Measurements from ENCODE around the gene AFF2. TPM values are rescaled to one million over a fixed set of nuclear protein-coding genes. Genes with fewer than 3 reads are reported as not detected.

The AFF2 gene
- total RNA-seq, 2 experiments from 2014 or later = 0.13 to 0.40 TPM

DNA sequence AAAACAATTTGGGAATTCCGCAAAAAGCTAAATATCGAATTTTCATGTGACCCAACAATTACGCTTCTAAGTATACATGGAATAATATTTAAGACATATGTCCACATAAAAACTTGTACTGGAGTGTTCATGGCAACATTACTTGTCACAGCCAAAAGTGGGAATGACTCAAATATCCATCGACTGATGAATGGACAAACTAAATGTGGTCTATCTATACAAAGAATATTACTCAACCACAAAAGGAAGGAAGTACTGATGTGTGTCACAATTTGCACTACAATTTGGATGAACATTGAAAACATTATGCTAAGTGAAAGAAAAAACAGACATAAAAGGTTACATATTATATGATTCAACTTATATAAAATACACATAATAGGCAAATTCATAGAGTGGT, 71.9 kb downstream of the AFF2 start:
- H3K4me1 Mint-ChIP-seq (ENCODE audit: low read depth) = no peaks in the 10 kb centered on the region
- no peak overlapping the region for H3K4me3 Mint-ChIP-seq
- DNase-seq (no peak), ATAC-seq (no peak)
- CTCF ChIA-PET = no interaction called here
- no peak overlapping the region for H3K27ac Mint-ChIP-seq
- H3K36me3 Mint-ChIP-seq (ENCODE audit: low read depth) = no peaks in the 10 kb centered on the region
- no peaks in the 10 kb centered on the region for H3K27me3 Mint-ChIP-seq (ENCODE audit: low read depth)
- POLR2A ChIA-PET = no interaction called here
- H3K9me3 Mint-ChIP-seq (ENCODE audit: insufficient read depth) = no peaks in the 10 kb centered on the region

DNA sequence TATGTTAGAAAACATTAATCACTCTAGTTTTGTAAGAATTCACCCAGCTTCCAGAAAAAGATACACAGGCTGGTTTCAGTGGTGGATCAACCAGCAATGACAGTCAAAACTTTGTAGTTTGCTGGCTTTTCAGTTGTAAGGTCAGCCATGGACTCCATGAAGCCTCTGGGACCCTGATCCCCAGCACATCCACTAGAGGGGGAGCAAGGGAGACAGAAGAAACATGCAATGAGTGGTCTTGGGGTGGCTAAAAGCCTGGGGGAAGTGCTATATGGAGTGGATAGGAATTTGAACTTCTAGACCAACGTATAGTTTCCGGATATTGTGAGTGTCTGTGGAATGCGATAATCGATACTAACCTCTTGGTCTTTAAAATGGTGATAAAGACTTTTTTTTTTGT, 72.7 kb downstream of the AFF2 start:
- no peak overlapping the region for H3K27ac Mint-ChIP-seq
- no peak for ATAC-seq
- H3K36me3 Mint-ChIP-seq (ENCODE audit: low read depth) = no peaks in the 10 kb centered on the region
- H3K4me1 Mint-ChIP-seq (ENCODE audit: low read depth) = no peaks in the 10 kb centered on the region
- H3K9me3 Mint-ChIP-seq (ENCODE audit: insufficient read depth) = no peaks in the 10 kb centered on the region
- POLR2A ChIA-PET = no interaction called here
- H3K27me3 Mint-ChIP-seq (ENCODE audit: low read depth) = no peaks in the 10 kb centered on the region
- CTCF ChIA-PET = no interaction called here
- H3K4me3 Mint-ChIP-seq = no peak overlapping the region
- DNase-seq = no peak

DNA sequence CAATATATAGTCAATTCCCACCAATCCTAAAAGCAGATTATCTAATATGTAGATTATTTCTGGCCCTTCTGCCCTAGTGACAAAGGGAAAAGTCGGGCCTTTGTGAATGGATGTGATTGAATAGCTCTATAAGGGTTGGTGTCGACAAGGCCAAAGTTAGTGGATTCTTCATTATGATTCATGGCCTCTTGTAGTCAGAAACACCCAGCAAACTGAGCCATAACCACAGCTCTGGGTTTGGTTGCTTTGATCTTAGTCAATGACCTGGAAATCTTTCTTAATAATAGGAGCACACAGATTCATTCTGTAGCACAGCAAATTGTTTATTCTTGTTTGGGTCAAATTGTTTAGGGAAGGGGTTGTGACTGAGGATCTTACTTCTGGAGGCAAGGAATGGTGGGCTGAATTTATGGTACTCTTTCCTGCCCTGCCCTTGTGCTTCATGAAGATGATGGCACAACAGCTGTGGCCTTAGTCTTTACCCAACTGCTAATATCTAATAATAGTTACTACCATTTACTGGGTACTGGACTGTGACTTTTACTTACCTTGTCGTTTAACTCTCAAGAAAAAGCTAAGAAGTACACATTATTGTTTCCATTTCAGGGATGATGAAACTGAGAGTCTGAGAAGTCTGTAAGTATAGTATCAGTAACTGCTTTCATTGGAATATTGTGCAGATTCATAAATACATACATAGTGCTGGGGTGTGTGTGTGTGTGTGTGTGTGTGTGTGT, 74.0 kb downstream of the AFF2 start:
- H3K27ac Mint-ChIP-seq = no peak overlapping the region
- H3K36me3 Mint-ChIP-seq (ENCODE audit: low read depth) = no peaks in the 10 kb centered on the region
- ChIA-PET CTCF (no interaction called here), POLR2A (no interaction called here)
- no peaks in the 10 kb centered on the region for H3K9me3 Mint-ChIP-seq (ENCODE audit: insufficient read depth)
- ATAC-seq (no peak), DNase-seq (no peak)
- no peaks in the 10 kb centered on the region for H3K27me3 Mint-ChIP-seq (ENCODE audit: low read depth)
- no peaks in the 10 kb centered on the region for H3K4me1 Mint-ChIP-seq (ENCODE audit: low read depth)
- no peak overlapping the region for H3K4me3 Mint-ChIP-seq

DNA sequence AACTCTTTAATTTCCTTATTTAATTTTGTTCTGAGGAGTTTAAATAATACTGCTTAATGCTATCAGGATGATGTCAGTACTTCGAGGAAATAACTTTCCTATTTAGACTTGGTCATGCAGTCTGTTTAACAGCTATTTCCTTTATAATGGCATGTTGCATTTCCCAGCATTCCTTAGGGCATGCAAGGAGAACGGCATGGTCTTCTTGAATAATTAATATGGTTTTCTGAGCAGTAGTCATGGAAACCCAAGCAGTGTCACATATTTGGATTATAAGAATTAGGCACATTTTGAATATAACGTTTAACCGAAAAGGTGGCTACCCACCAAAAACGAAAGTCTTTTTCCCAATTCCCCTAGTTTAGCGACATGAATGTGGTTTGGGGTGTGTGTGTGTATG, 76.0 kb downstream of the AFF2 start:
- Mint-ChIP-seq H3K36me3 (ENCODE audit: low read depth) (no peaks in the 10 kb centered on the region), H3K9me3 (ENCODE audit: insufficient read depth) (no peaks in the 10 kb centered on the region), H3K27ac (no peak overlapping the region), H3K4me1 (ENCODE audit: low read depth) (no peaks in the 10 kb centered on the region), H3K27me3 (ENCODE audit: low read depth) (no peaks in the 10 kb centered on the region), H3K4me3 (no peak overlapping the region)
- DNase-seq (no peak), ATAC-seq (no peak)
- CTCF ChIA-PET = interaction anchor here (0.6 kb wide), 1 partner anchor 26 kb away, joined by 3 read pairs; no protein-coding TSS in a partner anchor
- POLR2A ChIA-PET = no interaction called here

DNA sequence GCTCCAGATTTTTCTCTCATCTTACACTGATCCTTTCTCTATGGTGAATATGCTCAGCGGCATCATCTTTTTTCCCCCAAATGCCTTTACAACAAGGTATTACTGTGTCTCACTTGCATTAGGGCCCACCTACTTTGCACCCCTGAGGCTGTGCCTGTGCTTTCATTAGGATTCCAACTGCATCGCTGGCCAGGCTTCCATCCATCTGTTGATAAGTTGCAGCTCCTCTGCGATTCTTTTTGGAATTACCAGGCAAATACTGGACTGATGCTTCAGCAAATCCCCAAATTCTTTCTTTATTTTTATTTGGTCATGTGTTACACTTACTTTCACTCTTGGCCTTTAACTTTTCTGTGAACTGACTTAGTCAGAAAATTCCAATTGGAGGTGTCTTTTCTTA, 77.3 kb downstream of the AFF2 start:
- ChIA-PET CTCF (no interaction called here), POLR2A (no interaction called here)
- H3K27ac Mint-ChIP-seq = no peak overlapping the region
- no peaks in the 10 kb centered on the region for H3K27me3 Mint-ChIP-seq (ENCODE audit: low read depth)
- DNase-seq = no peak
- no peaks in the 10 kb centered on the region for H3K9me3 Mint-ChIP-seq (ENCODE audit: insufficient read depth)
- ATAC-seq = no peak
- no peaks in the 10 kb centered on the region for H3K4me1 Mint-ChIP-seq (ENCODE audit: low read depth)
- no peaks in the 10 kb centered on the region for H3K36me3 Mint-ChIP-seq (ENCODE audit: low read depth)
- H3K4me3 Mint-ChIP-seq = no peak overlapping the region

DNA sequence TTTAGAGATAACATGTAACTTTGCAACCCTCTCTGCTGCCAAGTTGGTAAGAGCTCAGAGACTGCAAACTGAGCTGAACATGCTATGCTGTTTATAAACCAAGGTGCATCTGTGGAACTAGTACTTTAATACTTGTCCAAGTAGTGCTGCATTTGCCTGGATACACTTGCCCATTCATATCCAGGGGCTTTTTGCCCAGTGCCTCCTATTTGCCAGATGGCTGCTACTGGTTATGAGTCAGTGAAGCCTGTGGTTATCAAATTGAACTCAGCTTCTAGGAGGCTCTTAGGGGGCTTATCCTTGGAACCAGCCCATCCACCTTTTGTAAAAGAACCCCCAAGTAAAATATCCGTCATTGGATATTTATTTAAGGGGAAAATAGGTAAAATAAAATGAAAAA, 79.6 kb downstream of the AFF2 start:
- Mint-ChIP-seq H3K9me3 (ENCODE audit: insufficient read depth) (no peaks in the 10 kb centered on the region), H3K27ac (no peak overlapping the region), H3K4me1 (ENCODE audit: low read depth) (no peaks in the 10 kb centered on the region), H3K4me3 (no peak overlapping the region), H3K27me3 (ENCODE audit: low read depth) (no peaks in the 10 kb centered on the region), H3K36me3 (ENCODE audit: low read depth) (no peaks in the 10 kb centered on the region)
- CTCF ChIA-PET = no interaction called here
- POLR2A ChIA-PET = no interaction called here
- ATAC-seq (no peak), DNase-seq (no peak)

DNA sequence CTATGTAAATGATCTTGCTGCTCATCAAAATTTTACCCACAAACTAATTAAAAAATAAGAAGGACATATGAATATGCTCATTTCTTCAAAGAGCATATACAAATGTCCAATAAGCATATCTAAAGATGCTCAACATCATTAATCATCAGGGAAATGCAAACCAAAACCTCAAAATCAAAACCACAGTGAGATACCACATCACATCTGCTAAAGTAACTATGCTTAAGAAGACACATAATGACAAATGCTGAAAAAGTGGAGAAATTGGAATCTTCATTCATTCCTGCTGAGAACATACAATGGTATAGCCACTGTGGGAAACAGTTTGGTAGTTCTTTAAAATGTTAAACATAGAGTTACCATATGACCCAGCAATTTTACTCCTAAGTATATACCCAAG, 81.9 kb downstream of the AFF2 start:
- Mint-ChIP-seq H3K27me3 (ENCODE audit: low read depth) (no peaks in the 10 kb centered on the region), H3K9me3 (ENCODE audit: insufficient read depth) (no peaks in the 10 kb centered on the region), H3K27ac (no peak overlapping the region), H3K4me3 (no peak overlapping the region), H3K36me3 (ENCODE audit: low read depth) (no peaks in the 10 kb centered on the region), H3K4me1 (ENCODE audit: low read depth) (no peaks in the 10 kb centered on the region)
- POLR2A ChIA-PET = no interaction called here
- CTCF ChIA-PET = no interaction called here
- ATAC-seq = no peak
- DNase-seq = no peak

DNA sequence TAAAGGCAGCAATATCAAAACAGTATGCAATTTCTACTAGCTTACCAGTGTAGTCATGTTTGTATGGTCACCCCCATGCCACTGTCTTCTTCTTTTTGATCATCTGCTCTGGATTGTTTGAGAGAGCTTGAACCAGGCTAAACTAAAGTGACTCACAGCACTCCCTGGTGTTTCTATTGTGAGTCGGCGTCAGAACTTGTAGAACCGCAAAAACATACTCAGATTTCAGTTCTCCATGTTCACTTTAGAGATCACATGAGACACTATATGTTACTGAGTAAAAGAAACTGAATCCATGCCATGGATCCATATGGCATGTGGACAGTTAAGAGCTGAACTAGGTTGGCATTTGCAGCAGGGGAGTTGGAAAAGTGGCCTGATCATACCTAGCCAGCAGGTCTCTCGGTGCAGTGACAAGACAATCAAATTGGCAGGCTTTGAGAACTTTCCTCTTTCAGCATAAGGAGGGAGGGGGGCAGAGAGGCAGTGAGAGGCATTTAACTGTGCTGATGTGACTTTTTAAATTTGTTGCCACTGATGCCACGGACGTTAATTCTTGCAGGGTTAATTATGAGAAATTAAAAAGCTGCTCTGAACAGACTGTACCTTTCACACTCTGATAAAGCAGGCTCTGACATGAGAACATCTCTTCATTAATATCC, 88.4 kb downstream of the AFF2 start:
- Mint-ChIP-seq H3K4me3 (no peak overlapping the region), H3K27me3 (ENCODE audit: low read depth) (no peaks in the 10 kb centered on the region), H3K4me1 (ENCODE audit: low read depth) (no peaks in the 10 kb centered on the region), H3K9me3 (ENCODE audit: insufficient read depth) (no peaks in the 10 kb centered on the region), H3K27ac (no peak overlapping the region), H3K36me3 (ENCODE audit: low read depth) (no peaks in the 10 kb centered on the region)
- ATAC-seq (no peak), DNase-seq (no peak)
- POLR2A ChIA-PET = no interaction called here
- CTCF ChIA-PET = no interaction called here

DNA sequence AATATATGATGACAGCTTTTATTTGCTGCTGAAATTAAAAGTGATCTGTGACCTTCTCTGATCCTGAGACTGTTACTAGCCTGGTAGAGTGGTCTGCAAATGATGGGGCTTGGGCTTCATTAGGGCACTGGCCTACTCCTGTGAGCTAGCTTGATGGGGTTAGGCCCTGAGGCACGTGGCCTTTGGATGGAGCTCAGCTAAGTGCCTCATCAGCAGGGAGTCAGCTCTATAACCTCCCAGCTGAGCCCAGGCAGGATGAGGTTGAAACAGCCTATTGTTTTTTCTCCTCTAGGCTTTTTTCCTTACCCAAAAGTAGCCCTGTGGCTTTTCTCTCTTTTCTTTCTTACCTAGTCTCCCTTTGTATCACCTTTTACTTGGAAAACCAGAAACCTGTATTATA, 92.2 kb downstream of the AFF2 start:
- ChIA-PET POLR2A (no interaction called here), CTCF (no interaction called here)
- H3K36me3 Mint-ChIP-seq (ENCODE audit: low read depth) = no peaks in the 10 kb centered on the region
- no peak overlapping the region for H3K4me3 Mint-ChIP-seq
- H3K9me3 Mint-ChIP-seq (ENCODE audit: insufficient read depth) = no peaks in the 10 kb centered on the region
- H3K4me1 Mint-ChIP-seq (ENCODE audit: low read depth) = no peaks in the 10 kb centered on the region
- no peak overlapping the region for H3K27ac Mint-ChIP-seq
- DNase-seq (no peak), ATAC-seq (no peak)
- H3K27me3 Mint-ChIP-seq (ENCODE audit: low read depth) = no peaks in the 10 kb centered on the region

DNA sequence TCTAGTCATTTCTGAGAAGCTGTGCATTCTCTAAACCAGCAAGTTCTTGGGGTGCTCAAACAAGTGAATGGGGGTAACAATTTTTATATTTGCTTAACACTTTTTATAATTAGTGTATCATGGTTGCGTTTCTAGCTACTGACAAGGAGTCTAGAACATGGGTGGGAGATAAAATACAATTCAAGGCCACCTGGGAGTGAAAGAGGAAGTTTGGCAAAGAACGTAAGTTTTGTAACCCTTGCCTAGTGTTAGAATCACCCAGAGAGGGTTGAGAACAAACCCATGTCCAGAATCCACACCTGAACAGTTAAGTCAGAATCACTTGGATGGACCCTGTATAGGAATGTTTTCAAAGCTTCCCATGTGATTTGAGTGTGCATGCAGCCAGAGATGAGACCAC, 92.7 kb downstream of the AFF2 start:
- no peak for DNase-seq
- no peaks in the 10 kb centered on the region for H3K9me3 Mint-ChIP-seq (ENCODE audit: insufficient read depth)
- H3K36me3 Mint-ChIP-seq (ENCODE audit: low read depth) = no peaks in the 10 kb centered on the region
- no peak for ATAC-seq
- no peaks in the 10 kb centered on the region for H3K4me1 Mint-ChIP-seq (ENCODE audit: low read depth)
- POLR2A ChIA-PET = no interaction called here
- CTCF ChIA-PET = no interaction called here
- no peak overlapping the region for H3K4me3 Mint-ChIP-seq
- H3K27ac Mint-ChIP-seq = no peak overlapping the region
- no peaks in the 10 kb centered on the region for H3K27me3 Mint-ChIP-seq (ENCODE audit: low read depth)

DNA sequence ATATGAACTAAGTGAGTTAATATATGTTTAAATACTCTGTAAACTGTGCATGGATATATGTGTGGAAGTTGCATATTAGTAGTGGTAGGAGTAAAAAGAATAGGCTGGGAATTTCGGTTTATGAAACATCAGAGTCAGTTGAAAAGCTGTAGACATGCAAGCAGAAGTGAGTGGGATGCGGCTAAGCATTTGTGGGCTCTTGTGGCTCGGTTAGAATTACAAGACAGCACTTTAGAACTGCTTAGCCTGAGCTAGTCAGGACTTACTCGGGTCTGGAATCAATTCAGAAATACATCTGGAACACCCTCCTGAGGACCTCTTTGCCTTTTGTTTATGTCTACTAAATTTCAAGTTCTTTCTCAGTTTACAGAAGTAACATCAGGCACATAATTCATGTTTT, 93.6 kb downstream of the AFF2 start:
- Mint-ChIP-seq H3K27me3 (ENCODE audit: low read depth) (no peaks in the 10 kb centered on the region), H3K36me3 (ENCODE audit: low read depth) (no peaks in the 10 kb centered on the region), H3K9me3 (ENCODE audit: insufficient read depth) (no peaks in the 10 kb centered on the region), H3K27ac (no peak overlapping the region), H3K4me1 (ENCODE audit: low read depth) (no peaks in the 10 kb centered on the region), H3K4me3 (no peak overlapping the region)
- DNase-seq = no peak
- no peak for ATAC-seq
- POLR2A ChIA-PET = no interaction called here
- CTCF ChIA-PET = no interaction called here

DNA sequence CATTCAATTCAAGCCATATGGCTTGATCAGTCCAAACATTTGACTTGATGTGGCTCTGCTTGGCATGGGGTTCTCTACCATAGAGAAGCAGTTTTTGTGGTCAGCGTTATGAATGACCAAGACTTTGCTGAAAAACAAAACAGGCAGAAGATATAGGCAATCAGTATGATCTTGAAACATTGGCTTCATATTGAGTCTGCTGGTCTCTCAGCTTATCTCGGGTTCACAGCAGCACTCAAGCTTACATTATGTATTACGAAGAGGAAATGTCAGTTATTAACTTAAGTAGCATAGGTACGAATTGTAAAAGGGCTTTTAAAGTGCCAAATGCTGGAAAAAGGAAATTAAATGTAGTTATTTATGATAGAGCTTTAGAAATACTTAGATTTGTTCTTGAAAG, 99.0 kb downstream of the AFF2 start:
- H3K36me3 Mint-ChIP-seq (ENCODE audit: low read depth) = no peaks in the 10 kb centered on the region
- no peak overlapping the region for H3K27ac Mint-ChIP-seq
- ChIA-PET POLR2A (no interaction called here), CTCF (no interaction called here)
- H3K27me3 Mint-ChIP-seq (ENCODE audit: low read depth) = no peaks in the 10 kb centered on the region
- ATAC-seq (no peak), DNase-seq (no peak)
- no peaks in the 10 kb centered on the region for H3K9me3 Mint-ChIP-seq (ENCODE audit: insufficient read depth)
- H3K4me3 Mint-ChIP-seq = no peak overlapping the region
- no peaks in the 10 kb centered on the region for H3K4me1 Mint-ChIP-seq (ENCODE audit: low read depth)

DNA sequence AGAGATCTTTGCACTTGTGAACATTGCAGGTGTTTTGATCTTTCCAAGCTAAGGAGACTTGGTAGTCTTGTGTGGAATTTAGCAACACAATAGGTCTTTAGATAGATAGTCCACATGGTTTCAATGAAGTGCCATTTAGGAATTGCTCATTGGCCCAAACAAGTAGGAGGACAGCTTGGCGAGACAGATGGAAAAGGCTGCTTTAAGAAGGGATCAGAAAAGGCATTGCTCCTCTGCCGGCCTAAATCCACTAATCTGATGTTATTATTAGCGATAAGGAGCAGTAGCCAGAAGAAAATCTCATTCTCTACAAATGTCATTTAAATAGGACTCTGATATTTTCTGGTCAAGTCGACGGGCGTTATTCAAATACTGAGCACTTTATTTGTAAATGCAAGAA, 99.7 kb downstream of the AFF2 start:
- POLR2A ChIA-PET = no interaction called here
- DNase-seq (no peak), ATAC-seq (no peak)
- no peak overlapping the region for H3K4me3 Mint-ChIP-seq
- H3K4me1 Mint-ChIP-seq (ENCODE audit: low read depth) = no peaks in the 10 kb centered on the region
- H3K36me3 Mint-ChIP-seq (ENCODE audit: low read depth) = no peaks in the 10 kb centered on the region
- no peaks in the 10 kb centered on the region for H3K9me3 Mint-ChIP-seq (ENCODE audit: insufficient read depth)
- H3K27ac Mint-ChIP-seq = no peak overlapping the region
- no peaks in the 10 kb centered on the region for H3K27me3 Mint-ChIP-seq (ENCODE audit: low read depth)
- CTCF ChIA-PET = no interaction called here

Measured in activated CD8-positive, alpha-beta T cell treated with anti-CD3 and anti-CD28 coated beads, Interleukin-2, amount 10 ng/mL, durations not matched to agents 7 days and 5 days (primary cell).